Activated CD8-positive, alpha-beta memory T cell treated with anti-CD3 and anti-CD28 coated beads for 1 hour (primary cell): ENCODE data around the gene ACYP1.

Experiments
- DNase-seq, 2 donors: peaks; one replicate each; pipeline ENCODE4 v3.0.0-alpha.2; 2020; ENCODE audit warnings: low read depth in 1 of 2; ENCODE audit errors: extremely low read depth in 1 of 2

ACYP1 gene

GRCh38 chr14:75063491-75064204 lies at the start of gene ACYP1:
ACYP1 (minus strand) TSS chr14:75064024; CDS start chr14:75063553, 471 bp downstream.
- DNase-seq, result peak; percentile 55 to 79

- DNase-seq, result no peak
Observed at GRCh38 chr14:75109877-75110276, 46.1 kb upstream of the ACYP1 start.

- no peak for DNase-seq
Observed at GRCh38 chr14:75107186-75107585, 43.4 kb upstream of the ACYP1 start.

- DNase-seq, result no peak
Observed at GRCh38 chr14:75101491-75101890, 37.7 kb upstream of the ACYP1 start.

GRCh38 chr14:75098682-75099081 lies 34.9 kb upstream of the ACYP1 start:
- no peak for DNase-seq

- no peak for DNase-seq
Observed at GRCh38 chr14:75098212-75098611, 34.4 kb upstream of the ACYP1 start.

DNA sequence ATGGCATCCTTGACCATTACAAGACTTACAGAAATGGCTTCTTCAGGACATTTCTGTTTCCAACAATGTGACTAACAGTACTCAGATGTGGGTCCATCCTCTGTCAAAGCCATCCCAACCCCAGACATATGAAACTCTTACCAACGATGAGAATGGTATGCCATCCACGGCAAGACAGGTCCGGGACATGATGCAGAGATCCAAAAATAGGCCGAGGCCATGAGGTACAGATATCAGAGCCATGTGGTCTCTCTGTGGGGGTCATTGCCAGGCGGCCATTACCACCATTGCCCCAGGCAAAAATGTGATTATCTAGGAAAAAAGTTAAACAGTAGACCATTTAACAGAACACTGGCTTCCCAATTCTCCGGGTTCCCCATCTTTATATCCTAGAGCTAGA lies 33.1 kb upstream of the ACYP1 start:
- DNase-seq, result no peak

- DNase-seq, result no peak
Observed at GRCh38 chr14:75095690-75096089, 31.9 kb upstream of the ACYP1 start.

DNA sequence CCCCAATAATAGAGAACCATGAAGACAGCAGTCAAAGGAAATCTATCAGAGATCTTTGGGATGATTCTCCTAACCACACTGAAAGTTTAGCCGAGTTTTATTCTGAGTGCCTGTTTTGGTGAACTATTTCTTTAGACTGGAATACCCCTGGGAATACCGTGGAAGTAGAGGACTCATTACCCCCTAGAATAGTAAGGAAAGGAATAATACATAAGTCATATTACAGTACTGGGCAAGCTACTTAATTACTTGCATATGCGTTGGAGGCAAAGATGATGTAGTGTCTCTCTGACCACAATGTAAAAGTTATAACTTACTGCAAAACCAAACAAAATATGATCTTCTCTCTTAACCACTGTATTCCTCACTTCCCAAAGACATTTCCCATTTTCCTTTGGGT lies 31.1 kb upstream of the ACYP1 start:
- DNase-seq, result no peak

- DNase-seq, result no peak
Observed at GRCh38 chr14:75092698-75093097, 28.9 kb upstream of the ACYP1 start.

- DNase-seq, result no peak
Observed at GRCh38 chr14:75091251-75091650, 27.4 kb upstream of the ACYP1 start.

DNA sequence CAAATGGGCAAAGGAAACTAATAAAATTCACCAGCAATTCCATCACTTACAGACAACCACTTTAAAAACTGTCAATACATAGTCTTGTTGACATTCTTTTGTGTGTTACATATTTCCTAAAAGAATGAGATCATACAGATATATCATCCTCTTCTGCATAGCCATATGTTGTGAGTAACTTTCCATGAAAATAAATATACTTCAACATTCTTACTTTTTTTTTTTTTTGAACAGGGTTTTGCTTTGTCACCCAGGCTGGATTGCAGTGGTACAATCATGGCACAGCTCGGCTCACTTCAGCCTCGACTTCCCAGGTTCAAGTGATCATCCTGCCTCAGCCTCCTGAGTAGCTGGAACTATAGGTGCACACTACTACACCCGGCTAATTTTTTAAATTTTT lies 26.5 kb upstream of the ACYP1 start:
- DNase-seq, result no peak

- DNase-seq, result no peak
Observed at GRCh38 chr14:75088566-75089373, 24.9 kb upstream of the ACYP1 start.

- no peak for DNase-seq
Observed at GRCh38 chr14:75088153-75088552, 24.3 kb upstream of the ACYP1 start.

DNA sequence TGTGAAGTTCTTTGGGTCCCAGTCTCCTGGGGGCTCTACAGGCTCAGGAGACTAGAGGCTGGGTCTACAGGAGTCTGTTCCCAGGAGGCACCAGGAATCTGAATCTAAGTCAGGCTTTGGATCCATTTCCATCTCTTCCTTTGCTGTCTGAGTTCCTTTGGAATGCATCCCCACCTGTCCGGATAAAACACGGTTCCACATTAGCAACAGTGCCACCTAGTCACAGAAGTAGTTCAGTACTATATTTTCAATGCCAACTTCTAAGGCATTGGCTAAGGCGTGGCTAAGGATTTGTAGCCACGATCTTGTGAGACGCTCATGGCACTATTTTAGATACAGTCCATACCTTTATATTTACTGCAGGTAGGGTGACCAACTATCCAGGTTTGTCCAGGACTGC lies 20.7 kb upstream of the ACYP1 start:
- DNase-seq, result no peak

DNA sequence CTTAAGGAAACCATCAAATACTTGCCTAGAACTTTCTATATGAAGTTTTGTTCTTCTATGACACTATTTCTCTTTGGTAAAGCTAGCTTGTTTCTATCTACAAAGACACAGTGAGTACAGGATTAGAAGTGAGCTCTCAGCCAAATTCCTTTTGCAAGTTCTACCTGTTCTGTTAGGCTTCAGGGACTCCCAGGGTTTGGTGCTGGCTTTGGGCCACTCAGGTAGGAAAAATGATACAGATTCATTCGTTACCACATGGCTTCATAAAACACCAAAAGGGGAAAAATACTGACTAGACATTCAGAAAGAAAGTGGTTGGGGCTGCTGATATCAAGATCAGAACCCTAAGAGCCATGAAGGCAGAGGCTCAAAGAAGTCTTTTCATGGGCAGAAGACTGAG lies 19.4 kb upstream of the ACYP1 start:
- no peak for DNase-seq

GRCh38 chr14:75081660-75082229 lies 17.9 kb upstream of the ACYP1 start:
- no peak for DNase-seq

DNA sequence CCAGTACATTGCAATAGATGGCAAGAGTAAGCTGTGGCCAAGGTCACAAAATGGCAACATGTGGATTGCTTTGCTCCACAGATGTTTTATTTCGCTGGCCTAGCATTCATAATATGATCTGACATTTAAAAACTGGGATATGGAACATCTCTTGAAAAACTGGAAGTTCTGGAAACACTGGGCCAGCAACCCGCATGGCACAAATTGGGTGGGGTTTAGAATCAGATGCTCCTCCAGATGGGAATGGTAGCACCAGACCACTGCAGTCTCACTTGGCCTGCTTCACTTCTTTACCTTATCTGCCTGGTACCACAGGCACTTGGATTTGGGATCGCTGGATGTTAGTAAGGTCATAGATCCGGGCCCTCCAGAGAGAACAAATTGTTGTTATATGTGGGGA lies 15.7 kb upstream of the ACYP1 start:
- no peak for DNase-seq

DNA sequence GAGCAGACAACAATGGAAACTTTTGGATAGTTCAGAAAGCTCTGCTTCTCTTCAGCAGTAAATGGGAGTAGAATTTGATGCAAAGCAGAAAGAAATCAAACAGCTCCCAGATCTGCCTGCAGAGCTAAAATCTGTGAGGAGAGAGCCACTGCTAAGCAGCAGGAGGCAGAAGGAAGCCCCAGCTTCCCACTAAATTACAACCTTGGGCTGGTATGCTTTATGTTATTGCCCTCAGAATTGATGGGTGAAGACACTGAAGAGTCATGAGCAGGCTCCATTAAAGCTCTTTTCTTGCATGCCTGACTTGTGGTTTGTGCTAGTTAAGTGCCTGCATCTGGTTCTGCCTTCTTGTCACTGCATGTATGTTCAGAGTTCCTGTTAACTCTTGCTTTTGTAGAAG lies 14.0 kb upstream of the ACYP1 start:
- DNase-seq, result no peak

- no peak for DNase-seq
Observed at GRCh38 chr14:75070383-75070782, 6.6 kb upstream of the ACYP1 start.

GRCh38 chr14:75069811-75070145 lies 6.0 kb upstream of the ACYP1 start:
- no peak for DNase-seq
